ENCODE results near the gene CIAO3. TPM values are rescaled to one million over a fixed set of nuclear protein-coding genes. Genes with fewer than 3 reads are reported as not detected.
"Not testable (repeated sequence)": the region's sequence is repeated elsewhere in the genome, so short reads cannot be mapped to it uniquely, and the experiment has no call there.

CIAO3 gene
- total RNA-seq, 1 donor from 2014 or later, result 38.9 TPM

GRCh38 chr16:760545-761343 lies 19.9 kb upstream of the CIAO3 start, which contains the start of gene MSLN:
MSLN (plus strand) TSS chr16:760734; CDS start chr16:762681, 1,947 bp downstream.
- DNase-seq (ENCODE audit: low spot score), result no peak

- DNase-seq (ENCODE audit: low spot score), result no peak
Measured at GRCh38 chr16:760065-760464, 19.3 kb upstream of the CIAO3 start.

GRCh38 chr16:759110-759910 lies 18.5 kb upstream of the CIAO3 start:
- DNase-seq (ENCODE audit: low spot score), result no peak

- no peak for DNase-seq (ENCODE audit: low spot score)
Measured at GRCh38 chr16:756428-756827, 15.6 kb upstream of the CIAO3 start.

- DNase-seq (ENCODE audit: low spot score), result no peak
Measured at GRCh38 chr16:754656-755055, 13.9 kb upstream of the CIAO3 start.

- DNase-seq (ENCODE audit: low spot score), result not testable (repeated sequence)
Measured at GRCh38 chr16:754121-754607, 13.4 kb upstream of the CIAO3 start.

GRCh38 chr16:752007-752312 lies 11.2 kb upstream of the CIAO3 start:
- no peak for DNase-seq (ENCODE audit: low spot score)

- no peak for DNase-seq (ENCODE audit: low spot score)
Measured at GRCh38 chr16:751152-752006, 10.6 kb upstream of the CIAO3 start.

GRCh38 chr16:750485-750884 lies 9.7 kb upstream of the CIAO3 start:
- DNase-seq (ENCODE audit: low spot score), result no peak

- no peak for DNase-seq (ENCODE audit: low spot score)
Measured at GRCh38 chr16:749010-749409, 8.2 kb upstream of the CIAO3 start.

GRCh38 chr16:747978-748746 lies 7.4 kb upstream of the CIAO3 start:
- DNase-seq (ENCODE audit: low spot score), result no peak

- DNase-seq (ENCODE audit: low spot score), result no peak
Measured at GRCh38 chr16:746637-747036, 5.8 kb upstream of the CIAO3 start.

- no peak for DNase-seq (ENCODE audit: low spot score)
Measured at GRCh38 chr16:745739-746138, 4.9 kb upstream of the CIAO3 start.

GRCh38 chr16:743794-744500 lies 3.1 kb upstream of the CIAO3 start:
- DNase-seq (ENCODE audit: low spot score), result no peak

- not testable (repeated sequence) for DNase-seq (ENCODE audit: low spot score)
Measured at GRCh38 chr16:742894-743293, 2.1 kb upstream of the CIAO3 start.

- DNase-seq (ENCODE audit: low spot score), result no peak
Measured at GRCh38 chr16:741986-742629, 1.3 kb upstream of the CIAO3 start.

GRCh38 chr16:740459-740763 lies 386 bp downstream of the CIAO3 start:
- DNase-seq (ENCODE audit: low spot score), result no peak

GRCh38 chr16:739560-740458 lies 988 bp downstream of the CIAO3 start:
- DNase-seq (ENCODE audit: low spot score), result no peak

- no peak for DNase-seq (ENCODE audit: low spot score)
Measured at GRCh38 chr16:736936-737481, 3.8 kb downstream of the CIAO3 start.
